ENCODE results near the gene STEAP1B. TPM values are rescaled to one million over a fixed set of nuclear protein-coding genes. Genes with fewer than 3 reads are reported as not detected.

The STEAP1B gene
- total RNA-seq, 2 experiments from 2014 or later = 0.69 to 2.1 TPM

DNA sequence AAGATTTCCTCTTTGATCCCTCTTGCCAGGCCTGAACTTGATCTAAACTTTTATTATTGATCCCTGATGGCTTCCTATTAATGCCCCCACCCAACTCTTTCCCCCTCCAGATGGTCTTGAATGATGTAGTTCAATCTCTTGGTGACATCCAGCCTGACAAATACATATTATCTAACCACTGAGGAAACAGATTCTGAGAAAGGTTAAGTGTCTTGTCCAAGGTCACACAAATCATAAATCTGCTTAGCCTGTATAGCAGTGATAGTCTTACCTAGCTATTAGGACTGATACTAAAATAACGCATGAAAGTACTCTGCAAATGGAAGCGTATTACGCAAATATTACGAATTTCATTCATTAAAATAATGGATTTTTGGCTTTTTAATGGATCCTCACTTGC, 22.7 kb downstream of the STEAP1B start:
- Histone ChIP-seq H3K4me3 (ENCODE audit: low read depth, low read length, poor library complexity, severe bottlenecking) (no peak overlapping the region), H3K36me3 (ENCODE audit: insufficient read depth, low read length) (no peaks in the 10 kb centered on the region), H4K20me1 (ENCODE audit: insufficient read depth, low read length) (no peaks in the 10 kb centered on the region), H3K4me2 (ENCODE audit: low read length) (no peak overlapping the region), H3K9me2 (ENCODE audit: insufficient read depth, low read length) (no peaks in the 10 kb centered on the region), H3K79me2 (ENCODE audit: insufficient read depth, low read depth, low read length) (no peaks in the 10 kb centered on the region), H3K27ac (ENCODE audit: low read depth, low read length, poor library complexity, severe bottlenecking) (no peak overlapping the region), H2AFZ (ENCODE audit: low read length) (no peak overlapping the region), H3K4me1 (ENCODE audit: insufficient read depth, low read length, poor library complexity, severe bottlenecking) (peaks cover 23% of the 10 kb centered on the region), H3K9me3 (ENCODE audit: low read length) (no peaks in the 10 kb centered on the region)
- BruUV-seq (replicated peaks) = no TSS peak
- TF ChIP-seq EZH2phosphoT487 (IDR thresholded peaks at IDR 0.05; ENCODE audit: borderline replicate concordance, low read depth, low read length) = no peak
- TF ChIP-seq, protein P1, sequence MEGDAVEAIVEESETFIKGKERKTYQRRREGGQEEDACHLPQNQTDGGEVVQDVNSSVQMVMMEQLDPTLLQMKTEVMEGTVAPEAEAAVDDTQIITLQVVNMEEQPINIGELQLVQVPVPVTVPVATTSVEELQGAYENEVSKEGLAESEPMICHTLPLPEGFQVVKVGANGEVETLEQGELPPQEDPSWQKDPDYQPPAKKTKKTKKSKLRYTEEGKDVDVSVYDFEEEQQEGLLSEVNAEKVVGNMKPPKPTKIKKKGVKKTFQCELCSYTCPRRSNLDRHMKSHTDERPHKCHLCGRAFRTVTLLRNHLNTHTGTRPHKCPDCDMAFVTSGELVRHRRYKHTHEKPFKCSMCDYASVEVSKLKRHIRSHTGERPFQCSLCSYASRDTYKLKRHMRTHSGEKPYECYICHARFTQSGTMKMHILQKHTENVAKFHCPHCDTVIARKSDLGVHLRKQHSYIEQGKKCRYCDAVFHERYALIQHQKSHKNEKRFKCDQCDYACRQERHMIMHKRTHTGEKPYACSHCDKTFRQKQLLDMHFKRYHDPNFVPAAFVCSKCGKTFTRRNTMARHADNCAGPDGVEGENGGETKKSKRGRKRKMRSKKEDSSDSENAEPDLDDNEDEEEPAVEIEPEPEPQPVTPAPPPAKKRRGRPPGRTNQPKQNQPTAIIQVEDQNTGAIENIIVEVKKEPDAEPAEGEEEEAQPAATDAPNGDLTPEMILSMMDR (conservative IDR thresholded peaks at IDR 0.05; ENCODE audit: low read length) = no peak
- intact Hi-C loops (cut with micrococcal nuclease; ENCODE audit: unreplicated experiment) = no loop called here
- no peak for DNase-seq (ENCODE audit: low spot score)
- POLR2A ChIA-PET = interaction anchor here (0.7 kb wide), 1 partner anchor 257 kb away, joined by 3 read pairs; no protein-coding TSS in a partner anchor
- CTCF ChIA-PET (ENCODE audit: unreplicated experiment) = no interaction called here

DNA sequence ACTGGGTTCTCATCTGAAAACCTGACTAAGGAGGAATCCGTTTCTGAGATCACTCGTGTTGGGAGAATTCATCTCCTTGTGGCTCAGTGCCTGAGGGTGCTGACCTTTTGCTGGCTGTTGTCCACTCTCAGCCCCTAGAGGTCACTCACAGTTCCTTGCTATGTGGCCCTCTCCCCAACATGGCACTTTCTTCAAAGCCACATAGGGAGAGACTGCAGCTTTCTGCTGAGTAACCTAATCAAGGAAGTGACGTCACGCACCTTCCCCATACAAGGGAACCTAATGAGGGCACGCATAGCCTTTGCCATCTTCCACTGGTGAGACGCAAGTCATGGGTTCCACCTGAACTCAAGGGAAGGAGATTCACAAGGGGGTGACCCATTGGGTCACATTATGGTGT, 23.2 kb downstream of the STEAP1B start:
- ChIA-PET CTCF (ENCODE audit: unreplicated experiment) (no interaction called here), POLR2A (no interaction called here)
- DNase-seq (ENCODE audit: low spot score) = no peak
- intact Hi-C loops (cut with micrococcal nuclease; ENCODE audit: unreplicated experiment) = no loop called here
- Histone ChIP-seq H3K79me2 (ENCODE audit: insufficient read depth, low read depth, low read length) (no peaks in the 10 kb centered on the region), H3K4me2 (ENCODE audit: low read length) (no peak overlapping the region), H3K9me3 (ENCODE audit: low read length) (no peaks in the 10 kb centered on the region), H3K27ac (ENCODE audit: low read depth, low read length, poor library complexity, severe bottlenecking) (no peak overlapping the region), H3K9me2 (ENCODE audit: insufficient read depth, low read length) (no peaks in the 10 kb centered on the region), H3K4me3 (ENCODE audit: low read depth, low read length, poor library complexity, severe bottlenecking) (no peak overlapping the region), H4K20me1 (ENCODE audit: insufficient read depth, low read length) (no peaks in the 10 kb centered on the region), H3K36me3 (ENCODE audit: insufficient read depth, low read length) (no peaks in the 10 kb centered on the region), H3K4me1 (ENCODE audit: insufficient read depth, low read length, poor library complexity, severe bottlenecking) (peaks cover 19% of the 10 kb centered on the region), H2AFZ (ENCODE audit: low read length) (no peak overlapping the region)
- BruUV-seq (replicated peaks) = no TSS peak
- TF ChIP-seq, protein P1 (conservative IDR thresholded peaks at IDR 0.05; ENCODE audit: low read length) = no peak
- no peak for TF ChIP-seq EZH2phosphoT487 (IDR thresholded peaks at IDR 0.05; ENCODE audit: borderline replicate concordance, low read depth, low read length)

DNA sequence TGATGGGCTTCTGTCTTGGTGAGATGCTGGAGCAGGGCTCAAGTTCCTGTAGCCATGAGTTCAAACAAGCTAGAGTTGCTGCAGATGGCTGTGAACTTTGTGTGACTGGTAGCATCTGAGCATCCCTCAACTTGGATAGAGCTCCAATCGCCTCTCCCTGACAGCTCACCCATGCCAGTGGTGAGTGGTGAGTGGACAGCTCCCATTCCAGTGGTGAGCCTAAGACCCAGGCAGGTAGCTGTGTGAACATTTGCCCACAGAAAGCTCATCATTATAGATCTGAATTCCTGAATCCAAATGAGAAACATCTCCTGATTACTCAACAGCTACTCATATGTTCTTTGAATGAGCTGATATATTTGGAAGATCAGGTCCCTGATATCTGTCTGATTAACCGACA, 25.3 kb downstream of the STEAP1B start:
- no peaks in the 10 kb centered on the region for H3K9me3 ChIP-seq (ENCODE audit: low read length)
- H3K9me2 ChIP-seq (ENCODE audit: insufficient read depth, low read length) = no peaks in the 10 kb centered on the region
- no peaks in the 10 kb centered on the region for H3K79me2 ChIP-seq (ENCODE audit: insufficient read depth, low read depth, low read length)
- POLR2A ChIA-PET = interaction anchor here (0.7 to 1.4 kb wide), 6 partner anchors 10 to 363 kb away, joined by 3 to 4 read pairs (median 3); no protein-coding TSS in a partner anchor
- H3K4me2 ChIP-seq (ENCODE audit: low read length) = no peak overlapping the region
- CTCF ChIA-PET (ENCODE audit: unreplicated experiment) = no interaction called here
- no peak overlapping the region for H3K4me3 ChIP-seq (ENCODE audit: low read depth, low read length, poor library complexity, severe bottlenecking)
- DNase-seq (ENCODE audit: low spot score) = no peak
- H3K36me3 ChIP-seq (ENCODE audit: insufficient read depth, low read length) = no peaks in the 10 kb centered on the region
- BruUV-seq (replicated peaks) = no TSS peak
- TF ChIP-seq, protein P1 (conservative IDR thresholded peaks at IDR 0.05; ENCODE audit: low read length) = no peak
- no peak for TF ChIP-seq EZH2phosphoT487 (IDR thresholded peaks at IDR 0.05; ENCODE audit: borderline replicate concordance, low read depth, low read length)
- intact Hi-C loops (cut with micrococcal nuclease; ENCODE audit: unreplicated experiment) = no loop called here
- no peak overlapping the region for H2AFZ ChIP-seq (ENCODE audit: low read length)
- H3K27ac ChIP-seq (ENCODE audit: low read depth, low read length, poor library complexity, severe bottlenecking) = no peak overlapping the region
- H3K4me1 ChIP-seq (ENCODE audit: insufficient read depth, low read length, poor library complexity, severe bottlenecking) = peaks cover 6% of the 10 kb centered on the region
- H4K20me1 ChIP-seq (ENCODE audit: insufficient read depth, low read length) = no peaks in the 10 kb centered on the region
